ENCODE results near the gene TSPAN18.

Gene TSPAN18

GRCh38 chr11:44780940-44781631 is 54.3 kb downstream of the TSPAN18 start:
- DNase-seq, result no peak

DNA sequence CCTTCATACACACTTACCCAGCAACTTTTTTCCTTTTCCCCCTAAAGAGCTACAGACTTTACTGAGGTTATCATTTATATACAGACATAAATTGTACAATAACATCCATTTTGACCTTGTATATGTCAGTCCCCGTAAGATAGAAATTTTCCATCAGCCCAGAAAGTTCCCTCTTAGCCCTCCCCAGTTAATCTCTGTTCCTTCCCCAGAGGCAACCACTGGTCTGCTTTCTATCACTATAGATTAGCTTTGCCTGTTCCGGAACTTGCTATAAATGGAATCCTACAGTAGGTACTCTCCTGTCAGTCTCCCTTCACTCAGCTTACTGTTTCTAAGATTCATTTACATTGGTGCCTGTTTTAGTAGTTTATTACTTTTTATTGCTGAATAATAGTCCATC is 54.9 kb downstream of the TSPAN18 start:
- no peak for DNase-seq

GRCh38 chr11:44782478-44782877 is 55.7 kb downstream of the TSPAN18 start:
- no peak for DNase-seq

DNA sequence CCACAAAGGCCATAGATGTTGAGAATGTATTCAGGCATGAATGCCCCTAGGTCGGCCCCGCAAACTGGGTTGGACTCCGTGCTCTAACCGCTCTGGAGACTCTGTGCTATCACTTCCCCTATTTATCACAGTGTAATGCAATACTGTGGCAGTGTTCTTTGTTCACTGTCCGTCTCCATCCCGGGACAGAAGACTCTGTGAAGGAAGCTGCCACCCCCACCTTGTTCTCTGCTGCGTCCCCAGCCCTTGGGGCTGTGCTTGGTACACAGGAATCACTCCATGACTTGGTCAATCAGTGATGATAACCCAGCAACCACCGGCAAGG is 57.6 kb downstream of the TSPAN18 start:
- DNase-seq, result no peak

GRCh38 chr11:44784851-44785250 is 58.1 kb downstream of the TSPAN18 start:
- DNase-seq, result no peak

DNA sequence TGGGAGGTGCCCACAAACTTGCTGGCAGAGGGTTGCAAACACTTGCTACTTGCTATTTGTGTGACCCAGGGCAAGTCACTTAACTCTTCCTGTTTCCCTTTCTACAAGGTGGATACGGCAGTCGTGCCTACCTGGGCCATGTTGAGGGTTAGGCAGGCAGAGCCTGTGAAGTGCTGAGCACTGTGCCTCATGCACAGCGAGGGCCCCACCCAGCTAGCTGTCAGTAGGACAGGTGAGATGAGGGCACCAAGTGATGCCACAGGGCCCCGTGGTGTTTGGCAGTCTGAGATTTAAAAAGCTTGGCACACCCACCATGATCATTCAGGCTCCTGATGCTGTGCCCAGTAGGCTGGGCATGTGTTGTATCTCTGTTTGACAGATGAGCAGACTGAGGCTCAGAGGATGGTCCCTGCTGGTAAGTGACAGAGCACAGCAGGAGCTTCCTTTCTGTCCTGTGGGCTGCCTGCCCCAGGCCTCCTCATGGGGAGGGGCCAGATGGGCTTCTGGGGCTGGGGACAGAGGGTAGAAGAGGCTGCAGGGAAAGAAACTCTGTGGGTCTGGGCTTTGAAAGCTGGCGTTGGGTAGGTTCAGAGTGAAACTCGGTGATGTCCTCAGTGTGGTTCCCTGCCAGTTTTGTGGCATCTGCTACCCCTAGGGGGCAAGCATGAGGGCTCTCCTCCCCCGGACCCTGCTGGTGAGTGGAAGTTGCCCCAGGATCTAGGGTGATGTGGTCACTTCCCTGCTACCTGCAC is 59.3 kb downstream of the TSPAN18 start:
- no peak for DNase-seq

- DNase-seq, result no peak
These were observed 60.3 kb downstream of the TSPAN18 start for GRCh38 chr11:44787070-44787469.

- DNase-seq, result no peak
These were observed 61.2 kb downstream of the TSPAN18 start for GRCh38 chr11:44787981-44788380.

DNA sequence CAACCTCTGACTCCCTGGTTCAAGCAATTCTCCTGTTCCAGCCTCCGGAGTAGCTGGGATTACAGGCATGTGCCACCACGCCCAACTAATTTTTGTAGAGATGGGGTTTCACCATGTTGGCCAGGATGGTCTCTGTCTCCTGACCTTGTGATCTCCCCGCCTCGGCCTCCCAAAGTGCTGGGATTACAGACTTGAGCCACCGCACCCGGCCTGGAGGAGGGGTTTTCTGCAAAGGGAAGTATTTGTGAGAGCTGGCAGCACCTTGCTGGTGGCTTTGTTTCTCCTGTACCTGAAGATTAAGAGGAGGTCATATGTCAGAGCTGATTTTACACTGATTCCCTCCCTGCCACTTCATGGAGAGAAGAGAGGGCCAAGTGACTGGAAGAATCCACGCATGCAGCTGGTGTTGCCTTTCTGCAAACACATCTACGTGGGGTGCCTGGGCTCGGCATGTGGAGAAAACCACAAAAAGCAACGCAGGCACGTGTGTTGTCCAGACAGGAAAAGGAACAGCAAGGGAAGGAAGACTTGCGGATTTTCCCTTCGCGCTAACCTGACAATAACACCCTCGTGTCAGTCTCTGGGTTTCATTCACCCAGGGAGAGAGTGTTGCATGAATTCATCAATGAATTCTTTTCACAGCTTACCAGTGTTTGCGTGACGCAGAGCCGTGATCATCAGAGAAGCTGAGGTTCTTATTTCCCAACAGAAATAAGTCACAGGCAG is 61.9 kb downstream of the TSPAN18 start:
- DNase-seq, result no peak

- no peak for DNase-seq
These were observed 62.7 kb downstream of the TSPAN18 start for GRCh38 chr11:44789496-44789895.

- no peak for DNase-seq
These were observed 63.4 kb downstream of the TSPAN18 start for GRCh38 chr11:44790211-44790610.

GRCh38 chr11:44791316-44791925 is 64.7 kb downstream of the TSPAN18 start:
- no peak for DNase-seq

DNA sequence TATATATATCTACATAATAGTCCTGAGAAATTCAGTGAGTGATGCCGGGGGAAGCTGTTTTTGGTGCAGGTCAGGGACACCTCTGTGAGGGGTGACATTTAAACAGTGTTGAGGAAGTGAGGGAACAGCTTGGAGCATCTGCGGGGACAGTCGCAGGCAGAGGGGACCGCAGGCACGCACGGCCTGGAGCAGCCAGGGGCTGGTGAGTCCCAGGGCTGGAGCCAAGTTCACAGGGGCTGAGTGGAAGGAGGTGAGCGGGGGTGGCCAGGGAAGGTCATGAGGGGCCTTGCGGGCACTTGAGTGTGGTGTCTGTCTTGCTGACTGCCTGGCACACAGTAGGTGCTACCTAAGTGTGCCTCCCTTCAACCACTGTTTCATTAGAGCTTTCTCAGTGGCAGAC is 65.4 kb downstream of the TSPAN18 start:
- DNase-seq, result no peak

GRCh38 chr11:44793350-44794090 is 66.8 kb downstream of the TSPAN18 start:
- no peak for DNase-seq

DNA sequence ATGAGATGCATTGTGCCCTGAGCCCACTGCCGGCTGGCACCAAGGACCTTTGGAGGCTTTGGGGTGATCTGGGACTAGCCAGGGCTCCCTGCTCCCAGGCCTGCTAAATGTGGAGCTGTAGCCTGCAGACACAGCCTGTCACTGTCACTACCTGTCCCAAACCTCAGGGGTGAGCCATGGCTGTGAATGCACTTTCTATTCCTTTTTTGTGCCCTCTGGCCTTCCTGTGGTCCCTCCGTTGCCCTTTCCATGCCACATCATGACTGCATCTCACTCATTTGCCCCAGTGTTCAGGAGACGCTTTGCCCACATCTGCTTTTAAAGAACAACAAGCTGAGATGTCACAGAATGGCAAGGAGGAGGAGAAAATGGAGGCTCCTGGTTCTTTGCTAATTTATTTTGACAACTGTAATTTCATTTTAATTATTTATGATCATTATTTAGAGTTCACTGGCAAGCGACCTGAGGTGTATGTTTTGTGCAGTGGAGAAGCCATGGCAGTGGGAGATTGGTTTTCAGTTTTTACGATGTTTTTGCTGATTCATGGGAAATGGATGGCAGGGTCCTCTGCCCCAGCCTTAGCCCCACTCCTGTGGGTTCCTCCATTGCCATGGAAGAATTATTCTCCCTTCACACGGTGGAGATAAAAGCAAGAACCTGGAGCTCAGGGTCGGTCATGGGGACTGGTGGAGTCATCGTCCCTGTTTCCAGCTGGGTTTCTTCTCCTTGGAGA is 69.2 kb downstream of the TSPAN18 start:
- DNase-seq, result no peak

DNA sequence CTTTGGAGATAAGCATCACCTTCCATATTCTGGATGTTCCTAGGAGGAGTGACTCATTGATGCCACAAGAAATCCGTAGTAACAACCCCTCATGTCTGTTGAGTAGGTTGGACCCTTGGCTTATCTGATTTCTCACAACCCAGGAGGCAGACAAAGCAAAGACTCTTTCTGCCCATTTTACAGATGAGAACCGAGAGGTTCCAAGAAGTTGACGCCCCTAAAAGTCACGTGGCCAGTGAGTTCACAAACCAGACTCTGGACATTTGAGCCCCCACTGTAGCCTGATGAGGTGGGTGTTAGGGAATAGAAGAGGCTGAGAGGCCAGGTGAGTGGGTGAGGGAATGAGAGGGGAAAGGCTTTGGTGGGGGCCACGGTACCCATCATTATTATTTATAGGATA is 70.3 kb downstream of the TSPAN18 start:
- DNase-seq, result no peak

DNA sequence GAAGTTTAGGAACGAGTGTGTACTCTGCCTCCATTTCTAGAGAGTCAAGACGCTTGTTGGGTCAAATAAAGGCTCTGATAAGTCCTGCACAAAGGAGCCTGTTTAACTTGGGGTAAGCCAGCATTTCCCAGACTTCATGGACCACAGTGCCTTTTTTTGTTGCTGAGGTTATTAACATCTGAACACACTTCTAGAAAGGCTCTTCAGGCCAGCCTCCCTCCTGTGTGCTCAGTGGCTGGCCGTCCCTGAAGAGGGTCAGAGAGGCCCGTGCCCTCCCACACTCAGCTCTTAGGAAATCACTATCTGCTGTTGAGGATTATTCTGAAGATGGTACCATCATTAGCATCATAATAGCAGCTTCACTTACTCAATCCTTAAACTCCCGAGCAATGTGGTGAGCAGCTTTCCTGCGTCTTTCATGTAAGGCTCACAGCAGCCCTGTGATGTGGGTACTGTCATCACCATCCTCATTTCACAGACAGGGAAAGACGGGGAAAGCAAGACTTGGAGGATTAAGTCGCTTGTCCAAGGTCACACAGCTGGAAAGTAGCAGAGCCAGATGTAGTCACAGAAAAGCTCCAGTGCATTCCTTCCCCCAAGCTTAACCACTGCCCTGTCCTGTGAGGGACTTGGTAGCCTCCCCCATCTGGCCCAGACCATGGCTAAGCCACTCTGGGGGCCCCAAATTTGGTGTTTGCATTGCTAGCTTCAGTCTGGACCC is 71.3 kb downstream of the TSPAN18 start:
- no peak for DNase-seq

DNA sequence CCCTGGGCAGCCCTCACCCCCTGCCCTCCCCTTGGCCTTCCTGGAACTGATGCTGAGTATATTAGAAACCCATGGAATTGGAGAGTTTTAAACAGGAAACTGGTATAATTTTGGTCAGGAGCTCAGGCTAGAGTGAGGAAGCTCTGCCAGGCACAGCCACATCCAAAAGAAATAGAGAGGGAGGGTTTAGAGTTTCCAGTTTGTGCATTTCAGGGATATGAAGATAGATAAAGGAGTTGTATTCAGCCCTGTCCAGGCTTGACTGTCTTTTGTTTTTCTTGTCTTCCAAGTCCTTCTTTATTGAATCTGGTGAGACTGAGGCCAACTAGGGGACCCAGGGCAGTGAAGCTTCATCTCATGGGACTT is 71.8 kb downstream of the TSPAN18 start:
- DNase-seq, result no peak

DNA sequence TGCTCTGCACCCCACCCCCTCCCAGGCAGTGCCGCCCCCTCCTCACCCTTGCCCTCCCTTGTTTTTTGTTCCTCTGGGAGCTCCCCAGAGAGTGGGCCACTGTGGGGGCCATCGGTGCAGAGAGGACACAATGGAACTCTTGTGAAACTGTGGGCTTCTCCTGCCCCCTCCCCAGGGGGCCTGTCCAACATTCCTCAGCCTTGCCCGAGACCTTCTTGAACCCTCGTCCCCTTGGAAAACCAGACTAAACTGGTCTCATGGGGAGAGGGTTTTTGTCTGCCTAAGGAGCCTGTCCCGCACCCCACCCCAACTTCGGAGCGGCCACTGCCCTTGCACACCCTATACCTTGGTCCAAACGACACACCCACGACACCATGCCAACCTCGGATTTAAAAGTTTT is 72.2 kb downstream of the TSPAN18 start:
- DNase-seq, result no peak

DNA sequence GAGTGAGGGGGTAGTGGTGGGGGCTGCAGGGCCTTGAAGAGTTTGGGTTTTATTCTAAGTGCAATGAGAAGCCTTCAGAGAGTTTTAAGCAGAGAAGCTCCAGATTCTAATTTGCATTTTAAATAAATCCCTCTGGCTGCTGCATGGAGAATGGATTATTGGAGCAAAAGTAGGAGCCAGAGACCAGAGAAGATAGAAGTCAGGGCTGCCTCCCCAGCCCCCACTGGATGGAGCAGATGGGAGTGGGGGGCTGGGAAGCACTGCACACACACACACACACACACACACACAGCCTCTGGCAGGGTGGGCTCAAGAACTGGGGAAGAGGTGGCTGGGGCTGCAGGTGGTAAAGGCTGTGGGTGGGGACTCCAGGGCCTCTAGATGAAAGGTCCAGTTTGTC is 75.6 kb downstream of the TSPAN18 start:
- no peak for DNase-seq

- no peak for DNase-seq
These were observed 76.2 kb downstream of the TSPAN18 start for GRCh38 chr11:44803009-44803408.
